SIG-M5 treated with dmso at 0.1 percent for 504 hours (cell line): ENCODE results near the gene CAMTA1.
"Not testable (repeated sequence)": the region's sequence is repeated elsewhere in the genome, so short reads cannot be mapped to it uniquely, and the experiment has no call there.

Experiments used
- DNase-seq: peaks from one replicate; lab custom pipeline; 2025; ENCODE audit not compliant: unreplicated experiment; lab: John Stamatoyannopoulos, UW

Gene CAMTA1

DNA sequence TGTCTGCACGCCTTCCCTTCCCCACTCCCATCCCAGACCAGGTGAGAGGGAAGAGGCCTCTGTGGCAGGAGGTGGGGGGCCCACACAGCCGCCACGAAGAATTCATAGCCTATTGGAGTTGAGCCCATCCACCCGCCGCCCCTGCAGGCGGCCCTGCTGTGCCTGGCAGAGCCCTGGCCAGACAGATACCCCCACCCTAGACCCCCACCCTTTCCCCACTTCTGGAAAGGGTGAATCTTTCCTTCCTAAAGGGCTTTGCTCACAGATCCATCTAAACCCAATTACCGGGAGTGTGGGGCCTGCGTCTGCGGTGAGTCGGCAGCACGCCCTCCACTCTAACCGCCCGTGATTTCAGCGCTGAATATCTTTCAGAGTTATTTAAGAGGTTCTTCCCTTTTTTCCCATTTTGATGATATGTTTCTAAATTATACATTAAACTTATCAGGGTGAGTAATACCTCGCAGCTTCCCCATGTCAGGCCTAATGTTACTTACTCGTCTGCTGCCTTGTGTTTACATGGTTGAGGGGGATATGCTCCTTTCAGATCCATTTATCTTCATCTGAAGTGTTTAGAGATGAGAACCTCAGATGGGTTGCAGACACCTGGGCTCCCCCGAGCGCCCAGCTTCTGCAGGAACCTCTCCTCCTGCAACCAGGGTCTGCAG, 802.0 kb downstream of the CAMTA1 start:
- no peak for DNase-seq

DNA sequence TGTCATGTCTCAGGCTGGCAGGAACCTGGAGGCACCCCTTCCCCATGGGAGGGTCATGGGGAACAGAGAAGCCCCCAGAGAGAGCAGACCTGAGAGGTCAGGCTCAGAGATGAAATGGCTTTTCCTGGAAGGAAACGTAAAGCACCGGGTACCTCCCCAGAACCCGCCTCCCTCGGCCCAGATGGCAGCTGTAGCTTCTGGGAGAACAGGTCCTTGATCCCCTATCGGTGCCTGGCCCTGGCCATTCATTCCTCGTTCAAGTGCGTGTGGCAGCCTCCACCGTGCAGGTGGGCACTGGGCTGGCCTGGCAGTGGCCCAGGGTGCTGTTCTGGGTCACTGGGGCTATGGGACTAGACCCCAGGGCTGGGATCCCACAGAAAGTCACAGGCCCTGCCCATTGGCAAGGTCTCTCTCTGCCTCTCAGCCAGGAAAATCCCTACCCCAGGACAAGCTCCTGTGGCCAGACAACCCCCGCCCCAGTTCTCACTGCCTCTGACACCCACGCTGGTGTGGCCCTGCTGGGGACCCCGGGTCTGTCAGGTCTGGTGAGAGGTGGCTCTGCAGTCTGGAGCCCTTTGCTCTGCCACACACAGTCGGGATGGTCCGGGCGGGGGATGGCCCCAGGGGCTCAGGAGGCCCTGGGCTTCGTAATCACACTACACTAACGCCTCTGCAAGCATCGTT, 802.7 kb downstream of the CAMTA1 start:
- no peak for DNase-seq

DNA sequence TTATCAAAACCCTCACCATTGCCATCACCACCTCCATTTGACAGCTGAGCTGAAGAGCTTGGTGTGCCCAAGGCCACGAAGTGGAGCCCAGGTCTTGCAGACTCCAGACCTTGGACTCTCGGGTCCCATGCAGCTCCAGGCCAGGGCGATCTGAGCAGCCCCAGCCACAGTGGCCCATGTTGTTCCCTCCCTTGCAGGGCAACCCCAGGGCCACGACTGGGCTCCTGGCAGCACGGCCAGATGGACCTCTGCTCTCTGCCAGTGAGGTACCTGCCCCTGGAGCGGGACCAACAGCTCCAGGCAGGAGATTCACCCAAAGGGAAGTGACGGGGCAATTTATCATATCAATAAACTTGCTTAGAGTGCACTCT, 803.2 kb downstream of the CAMTA1 start:
- no peak for DNase-seq

DNA sequence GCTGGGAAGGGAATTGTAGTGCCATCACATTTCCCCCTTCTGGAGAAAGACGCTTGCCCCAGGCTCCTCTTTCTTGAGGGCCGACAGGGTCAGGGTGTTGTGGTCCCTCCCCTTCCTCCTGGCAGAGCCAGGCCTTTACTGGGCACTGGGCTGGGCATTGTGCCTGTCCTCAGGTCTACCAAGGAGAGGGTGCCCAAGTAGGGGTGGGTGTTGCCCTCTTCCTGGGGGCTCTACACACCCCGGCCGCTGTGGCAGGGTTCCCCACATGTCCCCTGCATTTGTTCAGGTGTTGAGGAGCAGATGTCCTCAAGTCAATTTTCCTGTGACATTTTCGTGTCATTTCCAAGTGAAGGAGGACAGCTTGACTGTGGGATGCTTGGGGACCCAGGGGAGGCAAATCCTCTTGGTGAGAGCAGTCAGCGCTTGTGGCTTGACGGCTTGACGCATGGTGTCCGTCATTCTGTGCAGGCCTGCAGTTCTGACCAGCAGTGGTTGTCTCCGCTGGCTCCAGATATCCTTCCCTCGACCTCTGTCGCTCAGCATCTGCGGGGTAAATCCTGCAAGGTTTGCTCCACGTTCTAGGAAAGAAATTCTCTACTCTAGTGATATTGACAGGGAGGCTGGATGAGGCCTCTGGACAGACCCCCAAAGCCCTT, 804.0 kb downstream of the CAMTA1 start:
- DNase-seq, result no peak

DNA sequence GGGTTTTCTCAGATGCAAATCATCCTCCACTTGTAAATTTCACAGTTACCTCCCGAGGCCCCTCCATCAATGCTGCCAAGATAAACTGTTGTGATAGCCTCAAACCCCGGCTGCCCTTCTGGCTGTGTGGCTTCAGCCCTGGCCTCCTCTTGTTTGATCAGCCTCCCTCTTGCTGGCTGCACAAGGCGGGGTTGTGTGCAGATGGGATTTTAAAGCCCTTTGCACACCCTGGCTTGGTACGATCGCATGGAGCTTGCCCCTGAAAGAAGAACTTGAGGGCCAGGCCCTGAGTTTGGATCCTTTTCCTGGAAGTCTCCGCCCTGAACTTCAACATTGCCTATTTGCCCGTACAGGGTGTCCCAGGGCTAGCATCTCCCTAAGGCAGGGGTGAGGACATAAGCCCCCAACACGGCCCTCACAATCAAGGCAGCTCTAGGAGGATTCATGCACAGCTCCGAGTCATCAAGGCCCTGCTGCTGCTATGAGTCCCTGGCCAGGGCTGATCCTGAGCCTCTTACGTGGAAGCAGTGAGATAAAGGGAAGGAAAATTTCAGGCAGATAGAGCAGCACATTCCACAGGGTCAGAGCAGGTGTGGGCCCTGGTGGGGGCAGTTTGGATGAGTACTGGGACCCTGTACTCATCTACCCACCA, 804.6 kb downstream of the CAMTA1 start:
- DNase-seq, result no peak

DNA sequence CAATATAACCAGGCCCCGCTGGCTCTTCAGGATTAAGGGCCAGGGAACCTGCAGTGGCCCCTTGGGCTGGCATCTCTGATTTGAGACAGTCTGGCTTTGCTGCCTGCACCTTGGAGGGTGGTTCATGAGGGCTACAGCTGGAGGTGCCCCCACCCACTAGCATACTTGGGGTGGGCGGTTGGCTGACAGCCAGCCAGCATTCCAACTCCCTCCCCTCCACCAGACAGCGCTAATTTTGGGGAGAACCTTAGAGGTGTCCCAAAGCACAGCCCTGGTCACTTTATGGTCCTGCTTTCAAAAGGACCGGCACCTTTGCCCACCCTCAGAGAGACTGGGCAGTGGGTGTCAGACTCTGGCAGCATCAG, 805.2 kb downstream of the CAMTA1 start:
- DNase-seq, result no peak

DNA sequence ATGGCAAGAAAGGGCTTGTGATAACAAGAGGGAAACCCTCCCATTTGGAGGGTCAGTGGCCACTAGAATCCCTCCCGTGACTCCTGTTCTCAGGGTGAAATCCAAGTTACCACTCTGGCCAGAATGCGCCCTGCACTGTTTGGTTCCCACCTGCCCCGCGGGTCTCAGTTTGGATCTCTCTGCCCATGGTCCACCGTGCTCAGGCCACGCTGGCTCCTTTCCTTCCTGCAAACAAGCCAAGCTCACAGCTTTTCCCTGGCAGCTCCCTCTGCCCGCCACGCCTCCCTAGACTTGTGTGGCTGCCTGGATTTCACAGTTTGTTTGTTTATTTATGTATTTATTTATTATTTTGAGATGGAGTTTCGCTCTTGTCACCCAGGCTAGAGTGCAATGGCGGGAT, 806.3 kb downstream of the CAMTA1 start:
- DNase-seq, result no peak

DNA sequence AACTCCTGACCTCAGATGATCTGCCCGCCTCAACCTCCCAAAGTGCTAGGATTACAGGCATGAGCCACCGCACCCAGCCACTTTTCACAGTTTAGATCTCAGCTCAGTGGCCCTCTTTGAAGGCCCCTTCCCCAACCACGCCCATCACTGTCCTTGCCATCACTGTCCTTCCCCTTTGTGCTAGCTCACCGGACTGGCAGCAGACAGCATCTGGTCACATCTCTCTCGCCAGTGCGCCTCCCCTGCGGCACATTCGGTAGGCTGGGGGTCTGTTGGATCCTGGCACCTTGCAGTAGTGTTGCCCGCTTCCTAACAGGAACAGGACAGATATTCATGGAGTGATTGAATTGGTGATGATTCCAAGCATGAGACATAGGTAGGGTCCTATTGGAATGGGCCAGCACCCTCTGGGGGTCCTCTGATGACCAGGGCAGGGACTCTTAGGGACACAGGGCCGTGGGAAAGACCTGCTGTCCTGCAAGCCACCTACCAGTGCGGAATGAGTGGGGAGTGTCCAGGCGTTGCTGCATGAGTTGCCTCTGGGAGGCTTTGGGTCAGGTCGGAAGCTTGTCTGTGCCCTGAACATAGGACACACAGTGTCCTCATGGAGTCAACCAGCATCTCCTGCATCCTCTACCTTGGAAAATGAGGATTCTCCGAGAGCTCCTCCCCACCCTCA, 807.0 kb downstream of the CAMTA1 start:
- no peak for DNase-seq

DNA sequence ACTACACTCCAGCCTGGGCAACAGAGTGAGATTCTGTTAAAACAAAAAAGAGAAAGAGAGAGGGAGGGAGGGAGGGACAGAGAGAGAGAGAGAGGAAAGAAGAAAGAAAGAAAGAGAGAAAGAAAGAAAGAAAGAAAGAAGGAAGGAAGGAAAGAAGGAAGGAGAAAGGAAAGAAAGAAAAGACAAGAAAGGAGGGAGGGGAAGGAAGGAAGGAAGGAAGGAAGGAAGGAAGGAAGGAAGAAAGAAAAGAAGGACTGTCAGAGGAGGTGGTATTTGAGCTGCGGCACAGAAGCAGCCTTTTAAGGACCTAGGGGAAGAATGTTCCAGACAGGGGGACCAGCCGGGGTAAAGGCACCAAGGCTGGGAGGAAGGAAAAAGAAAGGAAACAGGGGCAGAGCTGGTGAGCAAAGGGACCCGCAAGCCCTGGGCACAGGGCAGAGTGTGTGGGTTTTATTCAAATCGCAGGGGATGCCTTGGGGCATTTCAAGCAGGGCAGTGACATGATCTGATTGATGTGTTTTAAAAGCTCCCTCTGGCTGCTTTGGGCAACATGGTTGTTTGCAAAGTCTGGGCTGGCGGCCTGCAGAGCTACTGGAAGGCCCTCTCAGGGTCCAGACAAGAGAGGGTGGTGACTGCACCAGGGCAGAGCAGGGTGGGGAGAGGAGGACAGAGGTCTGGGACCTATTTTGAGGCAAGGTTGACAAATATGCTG, 808.9 kb downstream of the CAMTA1 start:
- DNase-seq, result no peak

DNA sequence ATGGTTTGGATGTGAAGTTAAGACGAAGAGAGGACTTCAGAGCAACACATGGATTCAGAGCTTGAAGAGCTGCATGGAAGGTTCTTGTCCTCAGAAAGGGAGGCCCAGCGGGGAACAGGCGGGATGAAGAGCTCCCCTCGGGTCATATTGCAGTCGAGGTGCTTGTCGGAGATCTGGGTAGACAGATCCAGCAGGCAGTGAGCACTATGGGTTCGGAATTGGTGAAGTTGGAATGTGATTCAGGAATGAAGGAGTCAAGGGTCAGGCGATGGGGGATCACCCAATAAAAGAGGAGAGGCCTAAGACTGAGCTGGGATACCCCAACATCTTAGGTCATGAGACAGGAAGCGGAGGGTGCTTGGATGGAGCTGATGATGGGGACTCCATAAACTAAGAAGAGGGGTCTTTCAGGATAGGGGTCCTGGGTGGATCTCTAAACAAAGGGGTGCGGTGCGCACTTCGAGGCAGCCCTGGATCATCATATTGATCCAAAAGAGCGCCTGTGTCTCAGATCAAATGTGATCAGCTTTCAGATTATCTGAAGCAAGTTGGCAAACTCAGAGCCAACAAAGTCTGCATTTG, 809.6 kb downstream of the CAMTA1 start:
- DNase-seq, result no peak

DNA sequence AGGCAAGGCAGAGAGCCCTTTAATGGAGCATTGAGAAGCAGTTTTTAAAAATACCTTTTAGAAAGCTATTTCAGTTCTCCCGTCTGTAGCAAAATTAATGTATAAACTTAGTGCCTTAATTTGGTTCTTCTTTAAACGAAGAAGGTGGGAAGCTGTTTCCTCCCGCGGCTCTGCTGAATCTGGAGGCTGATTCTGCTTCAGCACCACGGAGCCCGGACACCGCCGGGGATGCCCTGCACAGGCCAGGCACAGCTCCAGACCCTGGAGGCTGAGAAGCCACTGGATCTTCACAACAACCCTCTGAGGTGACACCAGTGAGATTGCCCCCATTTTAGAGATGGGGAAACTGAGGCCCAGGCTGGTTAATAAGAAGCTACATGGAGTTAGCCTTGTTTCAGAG, 810.1 kb downstream of the CAMTA1 start:
- DNase-seq, result no peak

DNA sequence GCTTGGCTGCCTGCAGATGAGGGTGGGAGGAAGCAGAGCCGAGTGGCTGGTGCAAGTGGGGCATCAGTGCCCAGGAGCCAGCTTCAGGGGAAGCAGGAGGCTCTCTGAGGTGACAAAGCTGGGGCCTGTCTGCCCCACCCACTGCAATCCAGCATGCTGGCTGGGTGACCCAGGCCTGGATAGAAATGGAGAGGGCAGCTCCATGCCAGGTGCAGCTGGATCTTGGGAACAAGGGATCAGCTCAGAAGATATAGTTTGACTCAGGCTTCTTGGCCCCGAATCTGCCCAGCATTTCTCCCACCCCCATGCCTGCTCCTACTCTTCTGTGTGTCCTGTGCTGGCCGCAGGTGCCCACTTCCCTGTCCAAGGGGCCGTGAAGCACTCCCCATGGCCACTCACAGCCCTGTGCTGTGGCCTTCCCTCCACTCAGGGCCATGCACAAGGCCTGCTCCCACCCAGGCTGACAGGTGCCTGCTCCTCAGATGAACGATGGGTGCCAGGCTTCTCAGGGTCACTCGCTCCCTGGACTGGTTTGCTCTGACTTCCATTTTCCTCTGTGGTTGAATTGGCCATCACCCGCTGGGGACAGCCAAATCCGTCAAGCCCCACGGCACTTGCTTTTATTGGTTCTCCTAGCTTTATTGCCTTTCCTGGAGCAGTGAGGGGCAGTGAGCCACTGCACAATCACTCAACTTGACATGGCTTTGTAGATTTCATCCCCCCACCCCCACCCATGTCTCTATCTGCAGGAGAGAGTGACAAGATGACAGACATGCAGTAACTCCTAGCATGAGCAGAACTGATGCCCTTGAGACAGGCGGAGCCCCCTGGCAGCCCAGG, 811.1 kb downstream of the CAMTA1 start:
- no peak for DNase-seq

DNA sequence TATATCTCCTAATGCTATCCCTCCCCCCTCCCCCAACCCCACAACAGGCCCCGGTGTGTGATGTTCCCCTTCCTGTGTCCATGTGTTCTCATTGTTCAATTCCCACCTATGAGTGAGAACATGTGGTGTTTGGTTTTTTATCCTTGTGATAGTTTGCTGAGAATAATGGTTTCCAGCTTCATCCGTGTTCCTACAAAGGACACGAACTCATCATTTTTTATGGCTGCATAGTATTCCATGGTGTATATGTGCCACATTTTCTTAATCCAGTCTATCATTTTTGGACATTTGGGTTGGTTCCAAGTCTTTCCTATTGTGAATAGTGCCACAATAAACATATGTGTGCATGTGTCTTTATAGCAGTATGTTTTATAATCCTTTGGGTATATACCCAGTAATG, 812.8 kb downstream of the CAMTA1 start:
- DNase-seq, result not testable (repeated sequence)

DNA sequence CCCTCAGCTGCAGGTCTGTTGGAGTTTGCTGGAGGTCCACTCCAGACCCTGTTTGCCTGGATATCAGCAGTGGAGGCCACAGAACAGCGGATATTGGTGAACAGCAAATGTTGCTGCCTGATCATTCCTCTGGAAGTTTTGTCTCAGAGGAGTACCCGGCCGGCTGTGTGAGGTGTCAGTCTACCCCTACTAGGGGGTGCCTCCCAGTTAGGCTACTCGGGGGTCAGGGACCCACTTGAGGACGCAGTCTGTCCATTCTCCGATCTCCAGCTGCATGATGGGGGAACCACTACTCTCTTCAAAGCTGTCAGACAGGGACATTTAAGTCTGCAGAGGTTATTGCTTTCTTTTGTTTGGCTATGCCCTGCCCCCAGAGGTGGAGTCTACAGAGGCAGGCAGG, 819.7 kb downstream of the CAMTA1 start:
- DNase-seq, result not testable (repeated sequence)

DNA sequence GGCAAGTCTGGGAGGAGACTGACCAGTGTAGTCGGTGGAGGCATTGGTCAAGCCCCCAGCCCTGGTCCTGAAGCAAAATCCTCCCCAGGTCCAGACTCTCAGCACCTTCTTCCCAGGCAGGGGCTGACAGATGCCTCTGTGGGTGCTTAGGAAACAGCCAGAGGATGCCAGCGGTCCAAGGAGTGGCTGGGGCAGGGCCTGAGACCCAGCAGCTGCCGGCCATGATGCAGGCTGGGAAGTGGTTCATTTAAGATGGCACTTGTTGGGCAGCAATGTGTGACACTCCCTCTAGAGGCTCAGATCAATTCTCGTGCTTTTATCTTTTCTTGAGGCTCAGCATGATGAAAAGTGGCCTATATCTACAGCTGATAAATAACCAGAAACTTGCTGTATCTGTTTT, 820.8 kb downstream of the CAMTA1 start:
- no peak for DNase-seq

DNA sequence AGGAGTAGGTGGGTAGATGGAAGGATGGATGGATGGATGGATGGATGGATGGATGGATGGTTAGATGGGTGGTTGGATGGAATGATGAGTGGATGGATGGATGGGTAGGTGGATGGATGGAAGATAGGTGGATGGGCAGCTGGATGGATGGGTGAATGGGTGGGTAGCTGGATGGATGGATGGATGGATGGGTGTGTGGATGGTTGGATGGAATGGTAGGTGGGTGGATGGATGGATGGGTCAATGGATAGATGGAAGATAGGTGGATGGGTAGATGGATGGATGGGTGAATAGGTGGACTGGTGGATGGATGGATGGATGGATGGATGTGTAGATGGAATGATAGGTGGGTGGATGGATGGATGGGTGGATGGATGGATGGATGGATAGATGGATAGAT, 821.8 kb downstream of the CAMTA1 start:
- DNase-seq, result no peak

DNA sequence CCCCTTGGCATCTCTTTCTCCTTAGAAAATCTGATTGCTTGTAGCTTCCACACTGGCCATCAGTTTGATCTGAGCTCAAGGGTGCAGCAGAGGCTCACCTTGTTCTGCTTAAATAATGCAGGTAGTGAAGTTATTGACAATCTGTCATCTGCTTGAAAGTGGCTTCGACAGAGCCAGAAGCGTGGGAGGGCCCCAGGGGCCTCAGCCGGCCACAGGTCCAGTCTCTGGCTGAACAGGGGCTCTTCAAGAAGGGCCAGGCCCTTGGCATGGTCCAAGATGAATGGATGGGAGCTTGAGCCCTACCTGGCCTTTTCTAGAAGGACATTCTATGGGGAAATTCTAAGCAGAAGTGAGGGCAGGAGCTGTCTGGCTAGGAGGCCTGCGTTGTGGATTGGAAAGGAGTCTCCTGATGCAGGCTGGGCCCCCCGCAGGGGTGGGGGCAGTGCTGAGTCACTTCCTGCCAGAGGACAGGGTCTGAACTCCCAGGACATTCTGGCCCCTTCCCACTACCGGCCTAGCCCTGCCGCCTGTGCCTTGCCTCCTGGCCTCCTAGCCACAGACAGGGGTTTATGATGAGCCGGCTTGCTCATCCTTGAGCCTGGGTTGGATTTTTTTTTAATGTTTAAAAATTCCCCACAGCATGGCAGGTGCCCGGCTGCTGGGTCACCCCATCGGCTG, 823.5 kb downstream of the CAMTA1 start:
- no peak for DNase-seq

DNA sequence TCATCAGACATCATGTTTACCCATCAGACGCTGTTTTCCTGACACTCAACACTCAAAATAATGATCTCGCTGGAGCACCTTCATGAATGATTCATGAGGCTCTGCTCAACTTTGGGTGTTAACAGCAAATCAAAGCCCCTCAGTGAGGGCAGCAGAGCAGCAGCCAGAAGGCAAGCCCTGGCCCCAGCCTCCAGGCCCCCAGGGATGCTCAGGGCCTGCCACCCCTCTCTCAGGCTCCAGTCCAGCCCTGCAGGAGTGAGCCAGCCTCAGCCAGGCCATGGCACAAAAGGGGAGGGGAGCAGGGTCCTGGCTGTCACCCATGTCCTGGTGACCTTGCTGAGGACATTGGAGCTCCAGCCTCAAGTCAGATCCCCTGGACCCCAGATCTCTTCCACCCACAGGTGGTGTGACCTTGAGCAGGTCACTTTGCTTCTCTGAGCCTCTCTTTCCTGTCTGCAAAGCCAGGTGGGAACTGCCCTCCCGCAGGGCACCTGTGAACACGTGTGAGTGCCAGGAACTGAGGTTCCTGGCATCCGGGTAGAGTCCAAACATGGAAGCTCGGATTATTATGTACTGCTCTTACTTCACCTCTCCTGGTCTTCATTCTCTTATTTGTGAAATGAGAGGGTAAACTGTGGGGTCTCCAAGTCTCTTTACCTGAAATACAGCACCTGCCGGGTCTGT, 824.2 kb downstream of the CAMTA1 start:
- no peak for DNase-seq
